GM23248 (cell line): ENCODE measurements around the gene STK32A.

Source experiments
- EZH2 ChIP-seq: fragments of 200-600 bp; sonication (generic); IDR thresholded peaks from 2 replicates; pipeline ENCODE4 v1.6.1; 2018; ENCODE audit warnings: antibody characterized with exemption, mild to moderate bottlenecking; ENCODE audit not compliant: insufficient read depth, poor library complexity, severe bottlenecking
- EZH2phosphoT487 ChIP-seq: fragments of 200-600 bp; sonication (generic); IDR thresholded peaks from 2 replicates; pipeline ENCODE4 v1.6.1; 2018; ENCODE audit warnings: antibody characterized with exemption, moderate library complexity, mild to moderate bottlenecking, low read depth; ENCODE audit not compliant: insufficient read depth

GRCh38 chr5:147396070-147396823 lies 161.4 kb downstream of the STK32A start:
- TF ChIP-seq EZH2, result no peak
- no peak for TF ChIP-seq EZH2phosphoT487
